Naive thymus-derived CD8-positive, alpha-beta T cell (primary cell): ENCODE data around the gene ASB1. TPM values are rescaled to one million over a fixed set of nuclear protein-coding genes. Genes with fewer than 3 reads are reported as not detected.
A peak's percentile ranks its signal among the peaks of the same experiment; 100 is the strongest.
"Not testable (repeated sequence)": the region's sequence is repeated elsewhere in the genome, so short reads cannot be mapped to it uniquely, and the experiment has no call there.

Experiments
- ATAC-seq, 2 donors: fragments of 150-1000 bp; cut with Tn5 transposase in 1 of 2; sonication (Bioruptor Pico), chemical (Tn5 transposase) in 1 of 2; 1 replicate in 1 of 2; 2 replicates in 1 of 2; pipeline ENCODE4 v1.10.0; 2021; ENCODE audit warnings: mild to moderate bottlenecking in 2 of 2, moderate library complexity in 2 of 2
- POLR2A ChIA-PET: fragments of 350-600 bp; sonication (Branson Sonifier 250); formaldehyde crosslinking; loops from one replicate; lab custom pipeline; 2021; ENCODE audit warnings: antibody characterized with exemption; lab: Charles Lee
- DNase-seq, 10 donors: peaks; one replicate each; pipeline versions ENCODE4 v3.0.0 to v3.0.0-alpha.2; 2020 to 2022
- H3K27ac Mint-ChIP-seq, 10 donors: one replicate each; pipeline ENCODE4 v1.8.0; 2020 to 2022; ENCODE audit warnings: mild to moderate bottlenecking in 10 of 10, mixed read lengths in 10 of 10, moderate library complexity in 4 of 10, inconsistent platforms in 1 of 10
- H3K27me3 Mint-ChIP-seq, 5 donors: one replicate each; pipeline ENCODE4 v1.8.0; 2021 to 2022; ENCODE audit warnings: mixed read lengths in 5 of 5
- H3K36me3 Mint-ChIP-seq, 3 donors: one replicate each; pipeline ENCODE4 v1.8.0; 2020 to 2022; ENCODE audit warnings: mixed read lengths in 3 of 3, mild to moderate bottlenecking in 2 of 3, inconsistent platforms in 1 of 3
- H3K4me1 Mint-ChIP-seq, 4 donors: one replicate each; pipeline ENCODE4 v1.8.0; 2021 to 2022; ENCODE audit warnings: mixed read lengths in 4 of 4
- H3K4me3 Mint-ChIP-seq, 10 donors: one replicate each; pipeline ENCODE4 v1.8.0; 2020 to 2022; ENCODE audit warnings: mild to moderate bottlenecking in 10 of 10, mixed read lengths in 10 of 10, moderate library complexity in 6 of 10, inconsistent platforms in 1 of 10
- H3K9me3 Mint-ChIP-seq, 9 donors: one replicate each; pipeline ENCODE4 v1.8.0; 2020 to 2022; ENCODE audit warnings: mixed read lengths in 9 of 9, mild to moderate bottlenecking in 3 of 9, inconsistent platforms in 1 of 9, moderate library complexity in 1 of 9
- polyA plus RNA-seq, 3 donors: library from polyadenylated mRNA; unstranded; fragments of 300-500 nt; fragmentation: Illumina TruSeq; gene quantifications; one replicate each; pipeline ENCODE4 v1.2.3, GENCODE V29; 2021
- total RNA-seq, 8 experiments: library from RNA in 2 of 8; stranded (reverse) in 2 of 8; gene quantifications; one replicate each; pipeline ENCODE4 v1.2.3 and lab custom pipeline; 2021 to 2026

The ASB1 gene
- total and polyA plus RNA-seq, 5 experiments from 2014 or later: 23.3 to 53.3 (median 35.7) TPM

- peak overlapping the region in 1 of 10 donors; percentile 34 for H3K4me3 Mint-ChIP-seq
- DNase-seq, ATAC-seq, H3K9me3 Mint-ChIP-seq, H3K27me3 Mint-ChIP-seq, POLR2A ChIA-PET: not testable (repeated sequence)
- peaks cover 11 to 89% (median 12%) of the 10 kb centered on the region in 3 donors for H3K36me3 Mint-ChIP-seq
- peak overlapping the region in 3 of 10 donors; percentile 20 to 23 (median 21) for H3K27ac Mint-ChIP-seq
- H3K4me1 Mint-ChIP-seq: peaks cover 27 to 56% (median 53%) of the 10 kb centered on the region in 4 donors
Measured at GRCh38 chr2:238442257-238442656, 15.5 kb downstream of the ASB1 start.

GRCh38 chr2:238444242-238444641 lies 17.5 kb downstream of the ASB1 start:
- Mint-ChIP-seq H3K9me3 (no peaks in the 10 kb centered on the region), H3K4me3 (no peak overlapping the region), H3K27me3 (no peaks in the 10 kb centered on the region), H3K27ac (peak overlapping the region in 1 of 10 donors; percentile 43), H3K36me3 (peaks cover 8 to 90% (median 12%) of the 10 kb centered on the region in 3 donors), H3K4me1 (peaks cover 31 to 54% (median 45%) of the 10 kb centered on the region in 4 donors)
- DNase-seq: no peak
- POLR2A ChIA-PET: interaction anchor here (0.7 kb wide), 1 partner anchor 130 kb away, joined by 3 read pairs; no protein-coding TSS in a partner anchor
- ATAC-seq: no peak

GRCh38 chr2:238445409-238446190 lies 18.9 kb downstream of the ASB1 start:
- no peak for ATAC-seq
- Mint-ChIP-seq H3K27me3 (no peaks in the 10 kb centered on the region), H3K36me3 (peaks cover 8 to 92% (median 14%) of the 10 kb centered on the region in 3 donors), H3K9me3 (no peaks in the 10 kb centered on the region), H3K4me1 (peaks cover 25 to 46% (median 32%) of the 10 kb centered on the region in 4 donors), H3K4me3 (no peak overlapping the region), H3K27ac (peak overlapping the region in 1 of 10 donors; percentile 8)
- POLR2A ChIA-PET: interaction anchor here (1.1 kb wide), 1 partner anchor 31 kb away, joined by 3 read pairs; no protein-coding TSS in a partner anchor
- no peak for DNase-seq

- H3K27ac Mint-ChIP-seq: peak overlapping the region in 2 of 10 donors; percentile 8 to 29
- no peaks in the 10 kb centered on the region for H3K9me3 Mint-ChIP-seq
- peaks cover 20 to 39% (median 25%) of the 10 kb centered on the region in 4 donors for H3K4me1 Mint-ChIP-seq
- POLR2A ChIA-PET: interaction anchor here (1.1 kb wide), 1 partner anchor 31 kb away, joined by 3 read pairs; no protein-coding TSS in a partner anchor
- ATAC-seq (no peak), DNase-seq (no peak)
- no peak overlapping the region for H3K4me3 Mint-ChIP-seq
- H3K36me3 Mint-ChIP-seq: peaks cover 8 to 92% (median 16%) of the 10 kb centered on the region in 3 donors
- H3K27me3 Mint-ChIP-seq: no peaks in the 10 kb centered on the region
Measured at GRCh38 chr2:238446371-238446770, 19.6 kb downstream of the ASB1 start.

GRCh38 chr2:238448031-238448955 lies 21.6 kb downstream of the ASB1 start:
- POLR2A ChIA-PET: no interaction called here
- DNase-seq (no peak), ATAC-seq (peak in 1 of 2 donors; percentile 45)
- H3K9me3 Mint-ChIP-seq: no peaks in the 10 kb centered on the region
- H3K27ac Mint-ChIP-seq: peak overlapping the region in 9 of 10 donors; percentile 29 to 89 (median 74)
- no peak overlapping the region for H3K4me3 Mint-ChIP-seq
- H3K27me3 Mint-ChIP-seq: no peaks in the 10 kb centered on the region
- H3K36me3 Mint-ChIP-seq: peaks cover 8 to 91% (median 30%) of the 10 kb centered on the region in 3 donors
- peaks cover 6 to 24% (median 14%) of the 10 kb centered on the region in 4 donors for H3K4me1 Mint-ChIP-seq

GRCh38 chr2:238449241-238449640 lies 22.5 kb downstream of the ASB1 start:
- DNase-seq (no peak), ATAC-seq (no peak)
- Mint-ChIP-seq H3K4me1 (peaks cover 3 to 24% (median 11%) of the 10 kb centered on the region in 4 donors), H3K36me3 (peaks cover 8 to 82% (median 30%) of the 10 kb centered on the region in 3 donors), H3K4me3 (no peak overlapping the region), H3K9me3 (no peaks in the 10 kb centered on the region), H3K27me3 (no peaks in the 10 kb centered on the region), H3K27ac (peak overlapping the region in 3 of 10 donors; percentile 21 to 89 (median 55))
- POLR2A ChIA-PET: no interaction called here

GRCh38 chr2:238449909-238450417 lies 23.2 kb downstream of the ASB1 start:
- H3K4me3 Mint-ChIP-seq: no peak overlapping the region
- H3K27me3 Mint-ChIP-seq: no peaks in the 10 kb centered on the region
- ATAC-seq (no peak), DNase-seq (no peak)
- H3K36me3 Mint-ChIP-seq: peaks cover 8 to 75% (median 27%) of the 10 kb centered on the region in 3 donors
- peak overlapping the region in 3 of 10 donors; percentile 5 to 87 (median 13) for H3K27ac Mint-ChIP-seq
- H3K9me3 Mint-ChIP-seq: no peaks in the 10 kb centered on the region
- H3K4me1 Mint-ChIP-seq: peaks cover 3 to 24% (median 10%) of the 10 kb centered on the region in 4 donors
- POLR2A ChIA-PET: no interaction called here

- POLR2A ChIA-PET: no interaction called here
- no peak for DNase-seq
- Mint-ChIP-seq H3K9me3 (peaks cover 0 to 4% (median 0%) of the 10 kb centered on the region in 9 donors), H3K4me1 (peaks cover 3 to 24% (median 10%) of the 10 kb centered on the region in 4 donors), H3K27ac (peak overlapping the region in 2 of 10 donors; percentile 5 to 33), H3K4me3 (no peak overlapping the region), H3K36me3 (peaks cover 8 to 70% (median 27%) of the 10 kb centered on the region in 3 donors), H3K27me3 (no peaks in the 10 kb centered on the region)
- no peak for ATAC-seq
Measured at GRCh38 chr2:238450440-238450861, 23.7 kb downstream of the ASB1 start.

GRCh38 chr2:238453842-238454241 lies 27.1 kb downstream of the ASB1 start:
- no peak for ATAC-seq
- H3K27me3 Mint-ChIP-seq: peaks cover 0 to 5% (median 0%) of the 10 kb centered on the region in 5 donors
- POLR2A ChIA-PET: interaction anchor here (0.8 kb wide), 1 partner anchor 22 kb away, joined by 3 read pairs; no protein-coding TSS in a partner anchor
- no peak overlapping the region for H3K27ac Mint-ChIP-seq
- peaks cover 0 to 13% (median 8%) of the 10 kb centered on the region in 9 donors for H3K9me3 Mint-ChIP-seq
- peaks cover 0 to 6% (median under 1%) of the 10 kb centered on the region in 4 donors for H3K4me1 Mint-ChIP-seq
- DNase-seq: no peak
- peaks cover 9 to 36% (median 21%) of the 10 kb centered on the region in 3 donors for H3K36me3 Mint-ChIP-seq
- H3K4me3 Mint-ChIP-seq: no peak overlapping the region

GRCh38 chr2:238456449-238456848 lies 29.7 kb downstream of the ASB1 start:
- Mint-ChIP-seq H3K27ac (no peak overlapping the region), H3K4me3 (no peak overlapping the region), H3K4me1 (peaks cover 0 to 4% (median 0%) of the 10 kb centered on the region in 4 donors), H3K36me3 (peaks cover 9 to 13% (median 13%) of the 10 kb centered on the region in 3 donors), H3K9me3 (peaks cover 0 to 13% (median 8%) of the 10 kb centered on the region in 9 donors), H3K27me3 (peaks cover 0 to 5% (median 0%) of the 10 kb centered on the region in 5 donors)
- DNase-seq (no peak), ATAC-seq (no peak)
- POLR2A ChIA-PET: no interaction called here

DNA sequence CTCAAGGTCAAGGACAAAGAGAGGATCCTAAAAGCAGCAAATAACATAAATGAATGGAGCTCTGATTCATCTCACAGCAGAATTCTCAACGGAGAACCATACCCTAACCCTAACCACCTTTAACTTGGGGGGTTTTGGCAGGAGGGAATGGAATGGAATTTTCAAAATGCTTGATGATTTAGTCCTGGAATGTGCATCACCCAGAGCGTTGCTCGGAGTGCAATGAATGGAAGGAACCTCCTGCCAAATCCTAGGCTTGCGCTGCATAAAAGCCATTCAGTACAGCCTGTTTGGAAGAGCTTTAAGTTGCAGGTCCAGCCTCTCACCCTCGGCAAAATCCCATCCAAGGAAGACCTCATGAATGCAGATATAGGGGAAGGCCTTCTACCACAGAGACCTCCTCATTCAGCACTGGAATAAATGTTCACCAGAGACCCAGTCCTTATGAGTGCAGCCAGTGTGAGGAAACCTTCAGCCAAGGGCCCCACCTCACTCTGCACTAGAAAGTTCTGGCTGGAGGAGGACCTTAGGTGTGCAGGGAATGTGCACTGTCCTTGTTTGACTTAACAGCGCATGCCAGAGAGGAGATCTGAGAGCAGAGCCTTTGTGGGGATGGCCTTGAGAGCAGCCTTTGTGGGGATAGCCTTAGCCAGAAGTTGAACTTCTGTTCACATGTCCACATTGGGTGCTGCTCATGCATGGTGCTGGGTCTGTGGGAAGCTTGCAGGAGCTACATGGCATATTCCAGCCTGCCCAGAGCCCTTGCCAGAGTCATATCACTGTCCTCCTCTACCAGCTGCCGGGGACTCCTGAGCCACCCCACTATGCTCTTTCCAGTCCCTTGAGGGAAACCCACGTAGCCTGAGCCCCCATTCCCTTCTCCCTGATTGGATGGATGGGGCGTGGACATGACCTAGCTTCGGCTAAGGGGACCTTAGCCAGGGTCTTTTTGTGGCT lies 30.5 kb downstream of the ASB1 start:
- Mint-ChIP-seq H3K36me3 (peaks cover 5 to 9% (median 6%) of the 10 kb centered on the region in 3 donors), H3K4me3 (no peak overlapping the region), H3K4me1 (peaks cover 0 to 4% (median 0%) of the 10 kb centered on the region in 4 donors), H3K27ac (no peak overlapping the region), H3K27me3 (peaks cover 0 to 5% (median 0%) of the 10 kb centered on the region in 5 donors), H3K9me3 (peaks cover 0 to 13% (median 8%) of the 10 kb centered on the region in 9 donors)
- ATAC-seq (no peak), DNase-seq (no peak)
- POLR2A ChIA-PET: no interaction called here
